ENCODE data around the gene ARHGEF19. TPM values are rescaled to one million over a fixed set of nuclear protein-coding genes. Genes with fewer than 3 reads are reported as not detected.
"Not testable (repeated sequence)": the region's sequence is repeated elsewhere in the genome, so short reads cannot be mapped to it uniquely, and the experiment has no call there.

The ARHGEF19 gene
- total and polyA plus RNA-seq, 10 donors, result 3.5 to 12.9 (median 7.8) TPM

DNA sequence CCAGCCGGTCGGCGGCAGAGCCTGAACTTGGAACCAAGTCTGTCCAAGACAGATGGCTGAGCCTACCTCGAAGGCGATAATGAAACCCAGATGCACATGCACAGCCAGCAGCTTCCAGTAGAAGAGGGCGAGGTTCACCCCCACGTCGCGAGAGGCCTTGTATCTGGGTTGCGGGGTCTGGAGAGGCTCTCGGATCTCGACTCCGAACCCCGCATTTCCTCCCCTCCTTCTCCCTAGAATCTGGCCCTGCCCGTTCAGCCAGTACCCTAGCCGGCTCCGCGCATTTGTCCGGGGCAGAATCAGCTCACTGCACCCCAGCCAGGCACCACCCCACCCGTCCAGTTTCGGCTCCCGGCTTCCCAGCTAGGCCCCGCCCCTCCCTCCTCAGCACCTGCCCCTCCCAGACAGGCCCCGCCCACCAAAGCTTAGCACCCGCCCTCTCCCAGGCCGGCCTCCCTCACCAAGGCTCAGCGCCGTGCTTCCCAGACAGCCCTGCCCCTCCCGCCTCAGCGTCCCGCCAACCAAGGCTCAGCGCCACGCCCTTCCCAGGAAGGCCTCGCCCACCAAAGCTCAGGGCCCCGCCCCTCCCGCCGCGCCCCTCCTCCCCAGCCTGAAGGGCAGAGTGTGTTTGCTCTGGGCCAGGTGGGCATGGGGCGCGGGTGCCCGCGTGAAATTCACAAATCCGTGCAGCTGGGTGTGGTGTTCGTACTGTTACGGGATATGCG, 4.8 kb upstream of the ARHGEF19 start:
- TF ChIP-seq CTCF (IDR thresholded peaks at IDR 0.05 in 8 of 11, conservative IDR thresholded peaks at IDR 0.05 in 3 of 11) (no peak), POLR2AphosphoS5 (IDR thresholded peaks at IDR 0.05) (peak; percentile 34 to 84 (median 79)), POLR2A (IDR thresholded peaks at IDR 0.05) (no peak)
- peak overlapping the region in 7 of 8 donors; percentile 22 to 80 (median 63) for H3K27ac ChIP-seq
- WGBS, 5 donors, result 3 to 7% (median 3%) methylated on average over 28 to 46 of the region's 46 CpGs

GRCh38 chr1:16215882-16216753, 3.7 kb upstream of the ARHGEF19 start:
- H3K4me1 ChIP-seq, result peaks cover 0 to 37% (median 18%) of the 10 kb centered on the region in 6 donors
- H3K27ac ChIP-seq, result peak overlapping the region in 4 of 8 donors; percentile 44 to 80 (median 63)
- peak overlapping the region; percentile 39 to 67 (median 52) for H3K4me3 ChIP-seq
- peaks cover 0 to 9% (median 0%) of the 10 kb centered on the region in 7 donors for H3K27me3 ChIP-seq (replicated peaks in 1 of 7)
- peak; percentile 90 for DNase-seq
- no peak for TF ChIP-seq POLR2A (IDR thresholded peaks at IDR 0.05)
- TF ChIP-seq POLR2AphosphoS5 (IDR thresholded peaks at IDR 0.05), result peak in 2 of 3 donors; percentile 43 to 47
- no peak for TF ChIP-seq CTCF (IDR thresholded peaks at IDR 0.05 in 8 of 11, conservative IDR thresholded peaks at IDR 0.05 in 3 of 11)
- H3K36me3 ChIP-seq, result no peaks in the 10 kb centered on the region
- intact Hi-C loops (cut with DNase I; ENCODE audit: low total_unique reads), result no loop called here
- 15 to 21% (median 18%) methylated on average over 33 of the region's 33 CpGs for WGBS, 5 donors
- H3K9me3 ChIP-seq, result no peaks in the 10 kb centered on the region

More for the DNA sequence above, 4.8 kb upstream of the ARHGEF19 start:
- H3K36me3 ChIP-seq, result no peaks in the 10 kb centered on the region
- peaks cover 0 to 37% (median 18%) of the 10 kb centered on the region in 6 donors for H3K4me1 ChIP-seq
- H3K27me3 ChIP-seq (replicated peaks in 1 of 7), result peaks cover 0 to 9% (median 0%) of the 10 kb centered on the region in 7 donors
- peak overlapping the region; percentile 39 to 67 (median 52) for H3K4me3 ChIP-seq
- no peaks in the 10 kb centered on the region for H3K9me3 ChIP-seq
- intact Hi-C loops (cut with DNase I; ENCODE audit: low total_unique reads), result no loop called here
- peak; percentile 99 for DNase-seq

DNA sequence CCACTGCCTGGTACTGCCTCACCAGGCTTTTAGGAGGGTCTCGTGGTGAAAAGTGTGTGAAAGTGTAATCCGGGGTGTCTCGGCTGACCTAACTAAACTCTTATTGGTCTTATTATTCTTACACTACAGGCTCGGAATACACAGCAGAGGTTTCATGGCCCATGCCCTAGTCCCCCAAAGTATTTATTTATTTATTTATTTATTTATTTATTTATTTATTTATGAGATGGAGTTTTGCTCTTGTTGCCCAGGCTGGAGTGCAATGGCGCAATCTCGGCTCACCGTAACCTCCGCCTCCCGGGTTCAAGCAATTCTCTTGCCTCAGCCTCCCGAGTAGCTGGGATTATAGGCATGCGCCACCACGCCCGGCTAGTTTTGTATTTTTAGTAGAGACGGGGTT, 2.8 kb upstream of the ARHGEF19 start:
- 91 to 95% (median 93%) methylated on average over 14 of the region's 14 CpGs for WGBS, 5 donors
- H3K9me3 ChIP-seq; H3K27ac ChIP-seq; H3K36me3 ChIP-seq; intact Hi-C loops (cut with DNase I; ENCODE audit: low total_unique reads); H3K4me3 ChIP-seq; H3K27me3 ChIP-seq (replicated peaks in 1 of 7); DNase-seq: not testable (repeated sequence)
- peaks cover 0 to 35% (median 18%) of the 10 kb centered on the region in 6 donors for H3K4me1 ChIP-seq

DNA sequence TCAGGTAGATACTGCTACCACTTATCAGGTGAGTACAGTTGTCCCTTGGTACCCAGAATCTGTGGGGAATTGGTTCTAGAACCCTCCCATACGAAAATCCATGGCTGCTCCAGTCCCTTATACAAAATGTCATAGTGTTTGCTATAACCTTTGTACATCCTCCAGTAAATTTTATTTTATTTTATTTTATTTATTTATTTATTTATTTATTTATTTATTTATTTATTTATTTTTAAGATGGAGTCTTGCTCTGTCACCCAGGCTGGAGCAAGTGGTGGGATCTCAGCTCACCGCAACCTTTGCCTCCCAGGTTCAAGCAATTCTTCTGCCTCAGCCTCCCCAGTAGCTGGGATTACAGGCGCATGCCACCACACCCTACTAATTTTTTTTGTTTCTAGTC, 1.1 kb upstream of the ARHGEF19 start:
- H3K4me3 ChIP-seq; H3K27me3 ChIP-seq (replicated peaks in 1 of 7); intact Hi-C loops (cut with DNase I; ENCODE audit: low total_unique reads); H3K36me3 ChIP-seq; H3K9me3 ChIP-seq; DNase-seq; H3K27ac ChIP-seq: not testable (repeated sequence)
- H3K4me1 ChIP-seq, result peaks cover 0 to 30% (median 18%) of the 10 kb centered on the region in 6 donors
- WGBS, 5 donors, result 88 to 98% (median 92%) methylated on average over 3 of the region's 3 CpGs

- no peak for TF ChIP-seq POLR2A (IDR thresholded peaks at IDR 0.05)
- no peak for TF ChIP-seq CTCF (IDR thresholded peaks at IDR 0.05 in 8 of 11, conservative IDR thresholded peaks at IDR 0.05 in 3 of 11)
- TF ChIP-seq POLR2AphosphoS5 (IDR thresholded peaks at IDR 0.05), result no peak
- 56 to 81% (median 76%) methylated on average over 3 of the region's 3 CpGs for WGBS, 5 donors
Observed at GRCh38 chr1:16213013-16213412, 561 bp upstream of the ARHGEF19 start.

More at GRCh38 chr1:16213013-16213412, 561 bp upstream of the ARHGEF19 start:
- intact Hi-C loops (cut with DNase I; ENCODE audit: low total_unique reads), result no loop called here
- H3K4me1 ChIP-seq, result peaks cover 0 to 28% (median 18%) of the 10 kb centered on the region in 6 donors
- no peaks in the 10 kb centered on the region for H3K36me3 ChIP-seq
- H3K27me3 ChIP-seq (replicated peaks in 1 of 7), result peaks cover 0 to 9% (median 0%) of the 10 kb centered on the region in 7 donors
- no peak overlapping the region for H3K27ac ChIP-seq
- no peak for DNase-seq
- no peaks in the 10 kb centered on the region for H3K9me3 ChIP-seq
- no peak overlapping the region for H3K4me3 ChIP-seq

Measured in spleen (tissue), 11 donors.